Spleen (tissue), 7 donors: Measurements from ENCODE around the gene BAHCC1.

Experiments used
- CTCF ChIP-seq, 11 experiments: fragments of 200-600 bp in 7 of 11; fragments of 450-650 bp in 4 of 11; sonication (generic) in 4 of 11; IDR thresholded peaks in 8 of 11; conservative IDR thresholded peaks in 3 of 11; 1 replicate in 7 of 11; 2 replicates in 4 of 11; pipeline versions ENCODE4 v1.4.0 to v1.8.0; 2016 to 2021; ENCODE audit warnings: antibody characterized with exemption in 11 of 11, inconsistent platforms in 4 of 11, mild to moderate bottlenecking in 1 of 11
- POLR2AphosphoS5 ChIP-seq, 3 donors: sonication (generic); formaldehyde crosslinking; IDR thresholded peaks; one replicate each; pipeline ENCODE4 v1.5.1; 2017; ENCODE audit warnings: antibody characterized with exemption in 3 of 3
- donor health status: DM: no; HTN: no; CAD: no; lungs with moderate emphysema.
- donor health status: DM: no; HTN: no; CAD: no.
- donor health status: DM: no; HTN: no; CAD: no.

GRCh38 chr17:81402530-81402941 lies 7.3 kb downstream of the BAHCC1 start:
- TF ChIP-seq CTCF (IDR thresholded peaks at IDR 0.05 in 8 of 11, conservative IDR thresholded peaks at IDR 0.05 in 3 of 11) (no peak), POLR2AphosphoS5 (IDR thresholded peaks at IDR 0.05) (peak in 2 of 3 donors; percentile 15 to 54)
